ENCODE measurements around the gene TMEFF2.

TMEFF2 gene

DNA sequence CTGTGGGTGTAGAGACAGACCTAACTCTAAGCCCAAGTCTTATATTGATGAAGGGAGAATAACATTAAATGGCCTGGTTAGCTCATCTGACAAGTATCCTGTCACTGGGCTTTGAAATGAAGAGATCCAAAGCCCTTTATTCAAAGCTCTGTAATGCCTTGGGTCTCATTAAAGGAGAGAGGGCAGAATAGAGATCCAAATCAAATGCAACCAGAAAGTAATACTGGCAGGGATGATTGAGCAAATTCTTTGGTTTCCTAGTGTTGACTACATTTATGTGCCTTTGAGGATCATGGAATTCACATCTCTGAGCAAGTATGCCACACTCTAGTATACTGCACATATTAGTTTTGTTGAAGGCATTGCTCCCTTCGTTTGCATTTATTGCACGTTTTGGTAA lies 200.0 kb downstream of the TMEFF2 start:
- Histone ChIP-seq H3K27ac (no peak overlapping the region), H3K9me3 (no peaks in the 10 kb centered on the region), H3K27me3 (no peaks in the 10 kb centered on the region), H3K4me3 (no peak overlapping the region), H3K4me1 (no peaks in the 10 kb centered on the region), H3K36me3 (no peaks in the 10 kb centered on the region)
- intact Hi-C loops (cut with DNase I; ENCODE audit: low total_unique reads), result no loop called here
- DNase-seq, result no peak
- TF ChIP-seq, protein P1, sequence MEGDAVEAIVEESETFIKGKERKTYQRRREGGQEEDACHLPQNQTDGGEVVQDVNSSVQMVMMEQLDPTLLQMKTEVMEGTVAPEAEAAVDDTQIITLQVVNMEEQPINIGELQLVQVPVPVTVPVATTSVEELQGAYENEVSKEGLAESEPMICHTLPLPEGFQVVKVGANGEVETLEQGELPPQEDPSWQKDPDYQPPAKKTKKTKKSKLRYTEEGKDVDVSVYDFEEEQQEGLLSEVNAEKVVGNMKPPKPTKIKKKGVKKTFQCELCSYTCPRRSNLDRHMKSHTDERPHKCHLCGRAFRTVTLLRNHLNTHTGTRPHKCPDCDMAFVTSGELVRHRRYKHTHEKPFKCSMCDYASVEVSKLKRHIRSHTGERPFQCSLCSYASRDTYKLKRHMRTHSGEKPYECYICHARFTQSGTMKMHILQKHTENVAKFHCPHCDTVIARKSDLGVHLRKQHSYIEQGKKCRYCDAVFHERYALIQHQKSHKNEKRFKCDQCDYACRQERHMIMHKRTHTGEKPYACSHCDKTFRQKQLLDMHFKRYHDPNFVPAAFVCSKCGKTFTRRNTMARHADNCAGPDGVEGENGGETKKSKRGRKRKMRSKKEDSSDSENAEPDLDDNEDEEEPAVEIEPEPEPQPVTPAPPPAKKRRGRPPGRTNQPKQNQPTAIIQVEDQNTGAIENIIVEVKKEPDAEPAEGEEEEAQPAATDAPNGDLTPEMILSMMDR (IDR thresholded peaks at IDR 0.05), result no peak

DNA sequence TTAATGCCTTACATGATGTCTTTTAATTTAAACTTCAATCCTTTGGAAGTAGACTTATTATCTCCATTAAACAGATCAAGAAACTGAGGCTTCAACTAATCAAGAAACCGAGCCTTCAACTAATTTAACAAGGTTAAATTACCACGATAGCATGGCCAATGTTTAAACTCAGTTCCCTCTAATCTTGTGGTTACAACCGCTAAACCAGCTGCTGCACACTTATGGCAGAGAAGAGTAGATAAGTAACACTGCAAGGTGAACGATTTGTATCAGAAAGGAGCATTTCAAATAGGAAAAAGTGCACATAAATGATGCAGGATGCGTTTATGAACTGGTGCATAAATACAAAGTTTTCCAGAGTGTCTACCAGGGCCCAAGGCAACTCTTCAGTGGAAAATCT lies 203.3 kb downstream of the TMEFF2 start:
- Histone ChIP-seq H3K4me1 (no peaks in the 10 kb centered on the region), H3K9me3 (no peaks in the 10 kb centered on the region), H3K27ac (no peak overlapping the region), H3K4me3 (no peak overlapping the region), H3K27me3 (no peaks in the 10 kb centered on the region), H3K36me3 (no peaks in the 10 kb centered on the region)
- TF ChIP-seq, protein P1 (IDR thresholded peaks at IDR 0.05), result no peak
- intact Hi-C loops (cut with DNase I; ENCODE audit: low total_unique reads), result no loop called here
- DNase-seq, result no peak

DNA sequence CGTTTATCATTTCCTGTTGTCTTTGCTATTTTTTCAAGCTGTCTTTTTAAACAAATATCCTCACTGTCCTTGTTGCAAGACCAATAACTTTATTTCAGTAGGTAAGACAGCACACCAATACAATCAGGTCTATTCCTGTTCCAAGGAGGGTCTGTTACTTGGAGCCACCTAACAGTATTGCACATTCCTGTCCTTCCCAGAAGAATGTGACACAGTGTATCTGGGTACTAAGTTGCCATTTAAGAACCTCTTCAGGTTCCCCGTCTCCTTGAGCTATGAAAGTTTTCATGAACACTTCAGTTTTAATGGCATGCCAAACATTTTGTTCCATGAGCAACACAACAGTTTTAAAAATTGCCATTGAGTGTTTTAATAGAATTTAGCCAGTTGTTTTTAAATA lies 209.0 kb downstream of the TMEFF2 start:
- DNase-seq, result no peak
- intact Hi-C loops (cut with DNase I; ENCODE audit: low total_unique reads), result no loop called here
- TF ChIP-seq, protein P1 (IDR thresholded peaks at IDR 0.05), result no peak

DNA sequence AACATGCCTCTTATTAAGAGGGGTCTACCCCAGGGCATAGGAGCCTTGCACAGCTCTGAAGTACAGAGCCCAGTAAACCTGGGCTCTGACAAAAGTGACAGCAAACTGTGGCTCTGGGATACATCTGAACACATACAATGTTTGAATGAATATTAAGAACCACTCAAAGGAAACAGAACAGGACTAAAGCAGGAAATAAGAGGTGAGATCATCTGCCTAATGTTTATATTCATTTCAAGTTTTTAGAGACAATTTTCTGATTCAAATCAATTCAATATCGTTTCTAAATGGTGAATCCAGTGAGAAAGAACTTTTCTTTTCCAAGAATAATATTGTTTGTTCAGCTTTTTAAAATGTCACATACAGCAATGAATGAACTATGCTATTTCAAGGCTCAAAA lies 211.1 kb downstream of the TMEFF2 start:
- Histone ChIP-seq H3K27me3 (no peaks in the 10 kb centered on the region), H3K27ac (no peak overlapping the region), H3K4me3 (no peak overlapping the region), H3K36me3 (no peaks in the 10 kb centered on the region), H3K9me3 (no peaks in the 10 kb centered on the region), H3K4me1 (no peaks in the 10 kb centered on the region)
- intact Hi-C loops (cut with DNase I; ENCODE audit: low total_unique reads), result no loop called here
- TF ChIP-seq, protein P1 (IDR thresholded peaks at IDR 0.05), result no peak
- no peak for DNase-seq

More for the DNA sequence above, 209.0 kb downstream of the TMEFF2 start:
- Histone ChIP-seq H3K4me3 (no peak overlapping the region), H3K27me3 (no peaks in the 10 kb centered on the region), H3K36me3 (no peaks in the 10 kb centered on the region), H3K27ac (no peak overlapping the region), H3K4me1 (no peaks in the 10 kb centered on the region), H3K9me3 (no peaks in the 10 kb centered on the region)

DNA sequence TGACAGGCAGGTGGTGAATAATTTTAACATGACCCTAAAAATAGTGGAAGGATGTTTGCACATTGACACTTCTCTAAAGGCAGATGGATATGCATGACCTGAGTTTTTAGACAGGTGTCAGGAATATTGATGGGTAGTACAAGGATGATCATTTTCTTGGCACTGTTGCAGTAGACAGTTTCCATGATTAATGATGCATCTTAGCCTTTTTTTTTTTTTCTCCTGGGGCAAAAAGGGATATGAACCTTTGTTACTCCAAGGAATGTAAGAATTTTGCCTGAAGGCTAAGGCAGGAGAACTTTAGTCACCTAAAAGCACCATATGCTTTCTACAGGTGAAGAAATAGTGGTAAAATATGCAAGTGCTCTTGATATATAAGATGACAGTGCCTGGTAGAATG lies 211.5 kb downstream of the TMEFF2 start:
- no peak for DNase-seq
- Histone ChIP-seq H3K9me3 (no peaks in the 10 kb centered on the region), H3K27me3 (no peaks in the 10 kb centered on the region), H3K4me3 (no peak overlapping the region), H3K4me1 (no peaks in the 10 kb centered on the region), H3K27ac (no peak overlapping the region), H3K36me3 (no peaks in the 10 kb centered on the region)
- TF ChIP-seq, protein P1 (IDR thresholded peaks at IDR 0.05), result no peak
- intact Hi-C loops (cut with DNase I; ENCODE audit: low total_unique reads), result no loop called here

DNA sequence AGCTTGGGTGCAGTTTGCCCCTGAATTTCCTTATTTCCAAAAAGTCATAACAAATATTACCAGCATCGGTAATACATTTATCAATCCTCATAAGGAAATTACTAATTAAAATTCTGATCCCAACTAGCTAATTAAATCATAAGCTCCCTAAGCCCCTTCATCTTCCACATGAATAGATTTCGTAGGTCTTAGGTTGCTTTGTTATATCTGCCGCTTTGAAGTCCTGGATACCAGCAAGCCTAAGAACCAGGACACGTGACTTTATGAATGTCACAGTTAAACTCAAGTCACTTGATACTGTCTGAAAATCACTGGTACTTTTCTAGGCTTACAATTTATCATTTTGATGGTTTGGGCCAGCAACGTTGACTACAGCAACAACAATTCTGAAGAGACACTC lies 213.0 kb downstream of the TMEFF2 start:
- H3K27me3 ChIP-seq, result no peaks in the 10 kb centered on the region
- intact Hi-C loops (cut with DNase I; ENCODE audit: low total_unique reads), result no loop called here
- no peaks in the 10 kb centered on the region for H3K36me3 ChIP-seq
- TF ChIP-seq, protein P1 (IDR thresholded peaks at IDR 0.05), result no peak
- H3K27ac ChIP-seq, result no peak overlapping the region
- no peak for DNase-seq
- no peaks in the 10 kb centered on the region for H3K4me1 ChIP-seq
- H3K9me3 ChIP-seq, result no peaks in the 10 kb centered on the region
- H3K4me3 ChIP-seq, result no peak overlapping the region

Data from tibial artery (tissue), 4 donors.